Mammary epithelial cell (primary cell): ENCODE results near the gene GREM1.

Experiments used
- CTCF ChIP-seq, 2 donors: IDR thresholded peaks in 1 of 2; conservative IDR thresholded peaks in 1 of 2; 2 replicates each; pipeline ENCODE4 v1.5.1; 2011 to 2012; ENCODE audit warnings: inconsistent platforms in 2 of 2, low read length in 2 of 2, mild to moderate bottlenecking in 2 of 2, control low read depth in 1 of 2, low read depth in 1 of 2; ENCODE audit not compliant: insufficient read depth in 1 of 2; ENCODE audit errors: extremely low read depth in 1 of 2
- EZH2 ChIP-seq: IDR thresholded peaks from 2 replicates; pipeline ENCODE4 v1.6.1; 2012; ENCODE audit warnings: low read length, inconsistent platforms, borderline replicate concordance

GRCh38 chr15:32757426-32757825 lies 39.6 kb downstream of the GREM1 start:
- TF ChIP-seq EZH2 = no peak
- TF ChIP-seq CTCF (conservative IDR thresholded peaks at IDR 0.05 in 1 of 2, IDR thresholded peaks at IDR 0.05 in 1 of 2; ENCODE audit: extremely low read depth in 1 of 2, insufficient read depth in 1 of 2, low read depth in 1 of 2, low read length in 2 of 2) = no peak
